Measurements from ENCODE around the gene RBFOX1.

RBFOX1 gene

GRCh38 chr16:7420079-7420478 is 87.4 kb downstream of the RBFOX1 start:
- H3K4me3 ChIP-seq (ENCODE audit: low read length in 2 of 2) = no peak overlapping the region
- peaks cover 3% of the 10 kb centered on the region in 2 donors for H3K27me3 ChIP-seq (ENCODE audit: control insufficient read depth in 1 of 2, insufficient read depth in 2 of 2, low read length in 2 of 2)
- H3K4me1 ChIP-seq (ENCODE audit: control insufficient read depth, insufficient read depth, low read length) = no peaks in the 10 kb centered on the region
- no peaks in the 10 kb centered on the region for H3K9me3 ChIP-seq (ENCODE audit: control insufficient read depth in 2 of 2, low read length in 2 of 2)
- H3K36me3 ChIP-seq (ENCODE audit: control insufficient read depth in 2 of 2, insufficient read depth in 2 of 2, low read length in 2 of 2) = no peaks in the 10 kb centered on the region
- no peak overlapping the region for H3K27ac ChIP-seq (ENCODE audit: low read length)
- no peak overlapping the region for H3K9ac ChIP-seq (ENCODE audit: low read length in 2 of 2)

DNA sequence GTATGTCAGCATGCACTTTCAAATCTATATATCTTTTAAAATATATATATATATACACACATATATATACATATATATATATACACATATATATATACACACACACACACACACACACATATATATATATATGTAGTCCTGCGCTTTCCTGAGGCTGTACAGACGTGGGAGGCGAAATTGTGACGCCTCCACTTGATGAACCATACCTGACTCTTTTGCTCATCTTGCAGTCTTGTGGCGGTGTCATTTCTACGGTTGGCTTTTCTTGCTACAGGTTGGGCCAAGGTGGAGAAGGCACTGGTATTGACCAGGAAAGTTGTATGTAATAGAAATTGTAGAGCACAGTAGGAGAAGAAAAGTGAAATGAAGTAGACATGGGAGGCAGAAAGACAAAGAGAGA is 88.2 kb downstream of the RBFOX1 start:
- no peaks in the 10 kb centered on the region for H3K36me3 ChIP-seq (ENCODE audit: control insufficient read depth in 2 of 2, insufficient read depth in 2 of 2, low read length in 2 of 2)
- no peak overlapping the region for H3K9ac ChIP-seq (ENCODE audit: low read length in 2 of 2)
- H3K27me3 ChIP-seq (ENCODE audit: control insufficient read depth in 1 of 2, insufficient read depth in 2 of 2, low read length in 2 of 2) = peaks cover 3% of the 10 kb centered on the region in 2 donors
- no peaks in the 10 kb centered on the region for H3K9me3 ChIP-seq (ENCODE audit: control insufficient read depth in 2 of 2, low read length in 2 of 2)
- no peaks in the 10 kb centered on the region for H3K4me1 ChIP-seq (ENCODE audit: control insufficient read depth, insufficient read depth, low read length)
- H3K4me3 ChIP-seq (ENCODE audit: low read length in 2 of 2) = no peak overlapping the region
- no peak overlapping the region for H3K27ac ChIP-seq (ENCODE audit: low read length)

DNA sequence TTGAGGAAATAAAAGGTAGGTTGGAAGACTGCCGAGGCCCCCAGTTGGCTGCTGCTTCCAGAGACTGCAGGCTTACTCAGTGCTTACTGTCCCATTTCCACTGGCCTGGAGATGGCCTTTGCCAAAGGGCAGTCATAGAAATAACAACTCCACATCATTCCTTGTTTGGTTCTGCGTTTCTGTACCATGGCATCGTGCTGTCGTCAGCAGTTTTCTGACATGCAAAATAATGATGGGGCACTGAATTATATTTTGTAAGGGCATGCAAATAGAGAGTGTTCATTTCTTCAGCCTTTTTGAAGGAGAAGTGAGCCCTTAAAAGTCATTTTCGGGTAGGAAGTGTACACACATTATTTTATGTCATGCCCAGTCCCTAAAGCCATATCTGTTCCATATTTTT is 88.9 kb downstream of the RBFOX1 start:
- H3K4me3 ChIP-seq (ENCODE audit: low read length in 2 of 2) = no peak overlapping the region
- H3K9ac ChIP-seq (ENCODE audit: low read length in 2 of 2) = no peak overlapping the region
- H3K27me3 ChIP-seq (ENCODE audit: control insufficient read depth in 1 of 2, insufficient read depth in 2 of 2, low read length in 2 of 2) = peaks cover 3% of the 10 kb centered on the region in 2 donors
- no peaks in the 10 kb centered on the region for H3K9me3 ChIP-seq (ENCODE audit: control insufficient read depth in 2 of 2, low read length in 2 of 2)
- H3K4me1 ChIP-seq (ENCODE audit: control insufficient read depth, insufficient read depth, low read length) = no peaks in the 10 kb centered on the region
- H3K27ac ChIP-seq (ENCODE audit: low read length) = no peak overlapping the region
- H3K36me3 ChIP-seq (ENCODE audit: control insufficient read depth in 2 of 2, insufficient read depth in 2 of 2, low read length in 2 of 2) = no peaks in the 10 kb centered on the region

GRCh38 chr16:7422036-7422888 is 89.6 kb downstream of the RBFOX1 start:
- no peaks in the 10 kb centered on the region for H3K9me3 ChIP-seq (ENCODE audit: control insufficient read depth in 2 of 2, low read length in 2 of 2)
- H3K27me3 ChIP-seq (ENCODE audit: control insufficient read depth in 1 of 2, insufficient read depth in 2 of 2, low read length in 2 of 2) = peaks cover 3% of the 10 kb centered on the region in 2 donors
- H3K4me3 ChIP-seq (ENCODE audit: low read length in 2 of 2) = no peak overlapping the region
- H3K4me1 ChIP-seq (ENCODE audit: control insufficient read depth, insufficient read depth, low read length) = no peaks in the 10 kb centered on the region
- no peak overlapping the region for H3K27ac ChIP-seq (ENCODE audit: low read length)
- H3K9ac ChIP-seq (ENCODE audit: low read length in 2 of 2) = no peak overlapping the region
- no peaks in the 10 kb centered on the region for H3K36me3 ChIP-seq (ENCODE audit: control insufficient read depth in 2 of 2, insufficient read depth in 2 of 2, low read length in 2 of 2)

DNA sequence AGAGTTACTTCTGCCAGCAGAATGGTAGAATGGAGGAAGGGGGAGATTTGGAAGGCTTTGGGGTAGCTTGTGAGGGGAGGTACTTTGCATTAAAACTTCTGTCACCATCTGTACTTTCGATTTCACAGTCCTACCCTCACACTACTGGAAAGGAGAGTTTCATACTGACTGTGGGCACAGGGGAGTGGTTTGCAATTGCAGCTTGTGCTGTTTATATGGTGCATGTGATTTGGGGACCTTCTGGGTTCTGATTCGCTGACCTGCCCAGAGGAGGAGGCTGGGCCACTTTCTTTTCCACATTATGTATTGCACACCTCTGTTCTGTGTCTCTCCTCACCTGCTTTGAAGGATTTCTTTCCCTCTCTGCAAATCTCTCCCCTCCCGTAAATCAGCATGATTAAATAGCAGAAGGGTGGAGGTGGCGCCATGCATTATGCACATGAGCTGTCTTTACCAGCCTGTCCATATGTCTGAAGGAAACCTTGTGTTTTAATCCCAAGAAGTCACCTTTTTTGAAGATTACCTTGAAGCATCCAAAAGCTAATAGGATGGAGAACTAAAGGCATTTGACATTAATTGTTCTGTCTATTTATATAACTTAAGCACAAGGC is 90.9 kb downstream of the RBFOX1 start:
- Histone ChIP-seq H3K9me3 (ENCODE audit: control insufficient read depth in 2 of 2, low read length in 2 of 2) (no peaks in the 10 kb centered on the region), H3K36me3 (ENCODE audit: control insufficient read depth in 2 of 2, insufficient read depth in 2 of 2, low read length in 2 of 2) (no peaks in the 10 kb centered on the region), H3K27ac (ENCODE audit: low read length) (no peak overlapping the region), H3K9ac (ENCODE audit: low read length in 2 of 2) (no peak overlapping the region), H3K4me1 (ENCODE audit: control insufficient read depth, insufficient read depth, low read length) (no peaks in the 10 kb centered on the region), H3K4me3 (ENCODE audit: low read length in 2 of 2) (no peak overlapping the region), H3K27me3 (ENCODE audit: control insufficient read depth in 1 of 2, insufficient read depth in 2 of 2, low read length in 2 of 2) (peaks cover 3% of the 10 kb centered on the region in 2 donors)

- Histone ChIP-seq H3K9ac (ENCODE audit: low read length in 2 of 2) (no peak overlapping the region), H3K4me3 (ENCODE audit: low read length in 2 of 2) (no peak overlapping the region), H3K9me3 (ENCODE audit: control insufficient read depth in 2 of 2, low read length in 2 of 2) (no peaks in the 10 kb centered on the region), H3K27ac (ENCODE audit: low read length) (no peak overlapping the region), H3K4me1 (ENCODE audit: control insufficient read depth, insufficient read depth, low read length) (no peaks in the 10 kb centered on the region), H3K27me3 (ENCODE audit: control insufficient read depth in 1 of 2, insufficient read depth in 2 of 2, low read length in 2 of 2) (peaks cover 3% of the 10 kb centered on the region in 2 donors), H3K36me3 (ENCODE audit: control insufficient read depth in 2 of 2, insufficient read depth in 2 of 2, low read length in 2 of 2) (no peaks in the 10 kb centered on the region)
These were observed 93.5 kb downstream of the RBFOX1 start for GRCh38 chr16:7426161-7426560.

GRCh38 chr16:7431723-7432122 is 99.1 kb downstream of the RBFOX1 start:
- H3K36me3 ChIP-seq (ENCODE audit: control insufficient read depth in 2 of 2, insufficient read depth in 2 of 2, low read length in 2 of 2) = no peaks in the 10 kb centered on the region
- no peaks in the 10 kb centered on the region for H3K27me3 ChIP-seq (ENCODE audit: control insufficient read depth in 1 of 2, insufficient read depth in 2 of 2, low read length in 2 of 2)
- peaks cover 0 to 7% of the 10 kb centered on the region in 2 donors for H3K9me3 ChIP-seq (ENCODE audit: control insufficient read depth in 2 of 2, low read length in 2 of 2)
- no peak overlapping the region for H3K9ac ChIP-seq (ENCODE audit: low read length in 2 of 2)
- no peaks in the 10 kb centered on the region for H3K4me1 ChIP-seq (ENCODE audit: control insufficient read depth, insufficient read depth, low read length)
- H3K4me3 ChIP-seq (ENCODE audit: low read length in 2 of 2) = no peak overlapping the region
- no peak overlapping the region for H3K27ac ChIP-seq (ENCODE audit: low read length)

- Histone ChIP-seq H3K36me3 (ENCODE audit: control insufficient read depth in 2 of 2, insufficient read depth in 2 of 2, low read length in 2 of 2) (no peaks in the 10 kb centered on the region), H3K27me3 (ENCODE audit: control insufficient read depth in 1 of 2, insufficient read depth in 2 of 2, low read length in 2 of 2) (no peaks in the 10 kb centered on the region), H3K4me1 (ENCODE audit: control insufficient read depth, insufficient read depth, low read length) (no peaks in the 10 kb centered on the region)
These were observed 103.7 kb downstream of the RBFOX1 start for GRCh38 chr16:7436306-7436705.

DNA sequence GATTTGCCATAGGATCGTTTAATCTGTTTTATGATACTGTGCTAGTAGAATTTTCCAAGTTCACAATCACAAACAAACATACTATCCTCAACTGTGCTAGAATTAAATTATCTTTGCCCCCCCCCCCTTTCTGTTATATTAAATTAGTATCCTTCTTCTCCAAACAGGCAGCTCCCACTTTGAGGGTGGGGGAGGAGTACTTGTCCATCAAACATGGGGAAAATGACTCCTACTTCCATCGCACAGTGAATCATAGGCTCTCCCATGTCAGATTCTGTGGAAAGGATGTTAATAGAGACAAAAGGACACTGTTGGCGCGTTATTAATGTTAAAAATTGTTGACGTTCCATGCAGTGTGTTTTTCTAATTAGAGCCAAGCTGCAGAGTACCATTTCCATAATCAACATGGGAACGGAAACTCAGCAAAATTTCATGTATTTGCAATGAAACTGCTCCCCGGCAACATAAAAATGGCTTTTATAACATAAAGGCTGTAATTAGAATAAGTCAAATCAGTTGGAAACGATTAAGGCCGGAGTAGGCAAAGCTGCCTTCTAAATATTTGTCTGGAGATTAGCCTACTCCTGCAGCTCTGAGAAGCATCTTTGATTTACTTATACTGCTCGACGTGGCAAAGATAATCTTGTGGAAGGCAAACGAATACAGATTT is 104.6 kb downstream of the RBFOX1 start:
- H3K36me3 ChIP-seq (ENCODE audit: control insufficient read depth in 2 of 2, insufficient read depth in 2 of 2, low read length in 2 of 2) = no peaks in the 10 kb centered on the region
- no peaks in the 10 kb centered on the region for H3K27me3 ChIP-seq (ENCODE audit: control insufficient read depth in 1 of 2, insufficient read depth in 2 of 2, low read length in 2 of 2)
- no peak overlapping the region for H3K27ac ChIP-seq (ENCODE audit: low read length)
- no peaks in the 10 kb centered on the region for H3K4me1 ChIP-seq (ENCODE audit: control insufficient read depth, insufficient read depth, low read length)
- H3K9ac ChIP-seq (ENCODE audit: low read length in 2 of 2) = no peak overlapping the region
- H3K4me3 ChIP-seq (ENCODE audit: low read length in 2 of 2) = no peak overlapping the region
- peaks cover 0 to 7% of the 10 kb centered on the region in 2 donors for H3K9me3 ChIP-seq (ENCODE audit: control insufficient read depth in 2 of 2, low read length in 2 of 2)

More at GRCh38 chr16:7436306-7436705, 103.7 kb downstream of the RBFOX1 start:
- Histone ChIP-seq H3K4me3 (ENCODE audit: low read length in 2 of 2) (no peak overlapping the region), H3K27ac (ENCODE audit: low read length) (no peak overlapping the region), H3K9me3 (ENCODE audit: control insufficient read depth in 2 of 2, low read length in 2 of 2) (peaks cover 0 to 7% of the 10 kb centered on the region in 2 donors), H3K9ac (ENCODE audit: low read length in 2 of 2) (no peak overlapping the region)

GRCh38 chr16:7437843-7438242 is 105.2 kb downstream of the RBFOX1 start:
- Histone ChIP-seq H3K9ac (ENCODE audit: low read length in 2 of 2) (no peak overlapping the region), H3K4me3 (ENCODE audit: low read length in 2 of 2) (no peak overlapping the region), H3K36me3 (ENCODE audit: control insufficient read depth in 2 of 2, insufficient read depth in 2 of 2, low read length in 2 of 2) (no peaks in the 10 kb centered on the region), H3K4me1 (ENCODE audit: control insufficient read depth, insufficient read depth, low read length) (no peaks in the 10 kb centered on the region), H3K27ac (ENCODE audit: low read length) (no peak overlapping the region), H3K27me3 (ENCODE audit: control insufficient read depth in 1 of 2, insufficient read depth in 2 of 2, low read length in 2 of 2) (no peaks in the 10 kb centered on the region), H3K9me3 (ENCODE audit: control insufficient read depth in 2 of 2, low read length in 2 of 2) (peaks cover 0 to 7% of the 10 kb centered on the region in 2 donors)
